Osteoblast (primary cell): Measurements from ENCODE around the gene CPED1. TPM values are rescaled to one million over a fixed set of nuclear protein-coding genes. Genes with fewer than 3 reads are reported as not detected.

ENCODE experiments used
- DNase-seq: peaks from one replicate; pipeline ENCODE4 v3.0.0; 2011; ENCODE audit warnings: low spot score, mixed read lengths; ENCODE audit not compliant: insufficient read length; ENCODE audit errors: missing footprints
- H2AFZ ChIP-seq: 2 replicates; pipeline ENCODE4 v1.6.0; 2011; ENCODE audit warnings: mild to moderate bottlenecking, low read length
- H3K27ac ChIP-seq: 2 replicates; pipeline ENCODE4 v1.5.1; 2011; ENCODE audit warnings: mild to moderate bottlenecking, low read depth, low read length, moderate library complexity
- H3K27me3 ChIP-seq: 2 replicates; pipeline ENCODE4 v1.6.0; 2012; ENCODE audit warnings: mild to moderate bottlenecking, control low read depth, inconsistent platforms, low read length, moderate library complexity; ENCODE audit not compliant: insufficient read depth
- H3K36me3 ChIP-seq: 2 replicates; pipeline ENCODE4 v1.5.1; 2011; ENCODE audit warnings: mild to moderate bottlenecking, low read length, control low read depth, moderate library complexity; ENCODE audit not compliant: insufficient read depth
- H3K4me1 ChIP-seq: 2 replicates; pipeline ENCODE4 v1.5.1; 2011; ENCODE audit warnings: mild to moderate bottlenecking, low read length, control low read depth, moderate library complexity; ENCODE audit not compliant: insufficient read depth
- H3K4me2 ChIP-seq: 2 replicates; pipeline ENCODE4 v1.6.0; 2011; ENCODE audit warnings: mild to moderate bottlenecking, low read length; ENCODE audit not compliant: insufficient read depth
- H3K4me3 ChIP-seq: fragments of 200-600 bp; sonication (generic); 3 replicates; pipeline ENCODE4 v1.5.1; 2012; ENCODE audit warnings: mild to moderate bottlenecking, low read length, inconsistent platforms; ENCODE audit not compliant: insufficient read depth
- H3K79me2 ChIP-seq: 2 replicates; pipeline ENCODE4 v1.6.0; 2012; ENCODE audit warnings: mild to moderate bottlenecking, low read length, control low read depth, inconsistent platforms; ENCODE audit not compliant: insufficient read depth
- H3K9me3 ChIP-seq: 2 replicates; pipeline ENCODE4 v1.5.1; 2011; ENCODE audit warnings: low read depth, low read length, control low read depth
- H4K20me1 ChIP-seq: 2 replicates; pipeline ENCODE4 v1.6.0; 2012; ENCODE audit warnings: mild to moderate bottlenecking, low read length, control low read depth; ENCODE audit not compliant: insufficient read depth
- CTCF ChIP-seq: IDR thresholded peaks from 2 replicates; pipeline ENCODE4 v1.5.1; 2011; ENCODE audit warnings: mild to moderate bottlenecking, low read depth, low read length, moderate library complexity; ENCODE audit errors: extremely low read depth
- total RNA-seq: library from RNA; depleted of rRNA; stranded (reverse); fragments of >200 nt; gene quantifications from 2 replicates; pipeline ENCODE4 v1.2.3, GENCODE V29; 2012

CPED1 gene
- total RNA-seq, 1 donor, result 30.8 TPM

GRCh38 chr7:120996988-120997345 lies 8.5 kb downstream of the CPED1 start:
- peaks cover 66% of the 10 kb centered on the region for H3K79me2 ChIP-seq
- no peaks in the 10 kb centered on the region for H3K9me3 ChIP-seq
- H3K27me3 ChIP-seq, result no peaks in the 10 kb centered on the region
- no peak overlapping the region for H3K4me2 ChIP-seq
- no peak overlapping the region for H3K4me3 ChIP-seq
- H4K20me1 ChIP-seq, result no peaks in the 10 kb centered on the region
- no peaks in the 10 kb centered on the region for H3K36me3 ChIP-seq
- TF ChIP-seq CTCF, result no peak
- no peak overlapping the region for H3K27ac ChIP-seq
- H2AFZ ChIP-seq, result no peak overlapping the region
- peaks cover 45% of the 10 kb centered on the region for H3K4me1 ChIP-seq
- no peak for DNase-seq

GRCh38 chr7:120997882-120998474 lies 9.5 kb downstream of the CPED1 start:
- H3K4me2 ChIP-seq, result no peak overlapping the region
- H3K9me3 ChIP-seq, result no peaks in the 10 kb centered on the region
- no peaks in the 10 kb centered on the region for H4K20me1 ChIP-seq
- no peak for TF ChIP-seq CTCF
- peaks cover 57% of the 10 kb centered on the region for H3K79me2 ChIP-seq
- no peaks in the 10 kb centered on the region for H3K27me3 ChIP-seq
- no peak overlapping the region for H3K4me3 ChIP-seq
- no peak for DNase-seq
- no peak overlapping the region for H2AFZ ChIP-seq
- no peaks in the 10 kb centered on the region for H3K36me3 ChIP-seq
- no peak overlapping the region for H3K27ac ChIP-seq
- peaks cover 51% of the 10 kb centered on the region for H3K4me1 ChIP-seq

GRCh38 chr7:120998520-120998919 lies 10.0 kb downstream of the CPED1 start:
- H3K9me3 ChIP-seq, result no peaks in the 10 kb centered on the region
- no peak for TF ChIP-seq CTCF
- H3K27me3 ChIP-seq, result no peaks in the 10 kb centered on the region
- H3K4me1 ChIP-seq, result peaks cover 51% of the 10 kb centered on the region
- H3K4me3 ChIP-seq, result no peak overlapping the region
- no peak overlapping the region for H2AFZ ChIP-seq
- no peak overlapping the region for H3K27ac ChIP-seq
- no peak overlapping the region for H3K4me2 ChIP-seq
- H4K20me1 ChIP-seq, result no peaks in the 10 kb centered on the region
- peaks cover 54% of the 10 kb centered on the region for H3K79me2 ChIP-seq
- no peaks in the 10 kb centered on the region for H3K36me3 ChIP-seq
- DNase-seq, result no peak

GRCh38 chr7:120998996-120999565 lies 10.6 kb downstream of the CPED1 start:
- no peak overlapping the region for H2AFZ ChIP-seq
- H3K79me2 ChIP-seq, result peaks cover 54% of the 10 kb centered on the region
- H3K4me1 ChIP-seq, result peaks cover 48% of the 10 kb centered on the region
- H3K36me3 ChIP-seq, result no peaks in the 10 kb centered on the region
- H3K27ac ChIP-seq, result peak overlapping the region; percentile 38
- no peak overlapping the region for H3K4me3 ChIP-seq
- no peak for TF ChIP-seq CTCF
- H3K9me3 ChIP-seq, result no peaks in the 10 kb centered on the region
- no peaks in the 10 kb centered on the region for H4K20me1 ChIP-seq
- peak overlapping the region; percentile 71 for H3K4me2 ChIP-seq
- no peaks in the 10 kb centered on the region for H3K27me3 ChIP-seq
- DNase-seq, result no peak
